Esophagus muscularis mucosa (tissue), 4 donors: ENCODE results near the gene TNNT3.

ENCODE experiments used
- EP300 ChIP-seq: sonication (generic); formaldehyde crosslinking; IDR thresholded peaks from one replicate; pipeline ENCODE4 v1.6.1; 2017; ENCODE audit warnings: antibody characterized with exemption
- POLR2A ChIP-seq: fragments of 450-650 bp; IDR thresholded peaks from one replicate; pipeline ENCODE4 v1.6.1; 2017; ENCODE audit warnings: antibody characterized with exemption, moderate library complexity, mild to moderate bottlenecking, low read depth
- TF ChIP-seq, protein P1 (sequence below), 3 experiments: fragments of 200-600 bp in 2 of 3; fragments of 450-650 bp in 1 of 3; sonication (generic) in 2 of 3; IDR thresholded peaks; one replicate each; pipeline ENCODE4 v1.5.1; 2017 to 2019; ENCODE audit warnings: antibody characterized with exemption in 3 of 3, mild to moderate bottlenecking in 2 of 3, moderate library complexity in 1 of 3

DNA sequence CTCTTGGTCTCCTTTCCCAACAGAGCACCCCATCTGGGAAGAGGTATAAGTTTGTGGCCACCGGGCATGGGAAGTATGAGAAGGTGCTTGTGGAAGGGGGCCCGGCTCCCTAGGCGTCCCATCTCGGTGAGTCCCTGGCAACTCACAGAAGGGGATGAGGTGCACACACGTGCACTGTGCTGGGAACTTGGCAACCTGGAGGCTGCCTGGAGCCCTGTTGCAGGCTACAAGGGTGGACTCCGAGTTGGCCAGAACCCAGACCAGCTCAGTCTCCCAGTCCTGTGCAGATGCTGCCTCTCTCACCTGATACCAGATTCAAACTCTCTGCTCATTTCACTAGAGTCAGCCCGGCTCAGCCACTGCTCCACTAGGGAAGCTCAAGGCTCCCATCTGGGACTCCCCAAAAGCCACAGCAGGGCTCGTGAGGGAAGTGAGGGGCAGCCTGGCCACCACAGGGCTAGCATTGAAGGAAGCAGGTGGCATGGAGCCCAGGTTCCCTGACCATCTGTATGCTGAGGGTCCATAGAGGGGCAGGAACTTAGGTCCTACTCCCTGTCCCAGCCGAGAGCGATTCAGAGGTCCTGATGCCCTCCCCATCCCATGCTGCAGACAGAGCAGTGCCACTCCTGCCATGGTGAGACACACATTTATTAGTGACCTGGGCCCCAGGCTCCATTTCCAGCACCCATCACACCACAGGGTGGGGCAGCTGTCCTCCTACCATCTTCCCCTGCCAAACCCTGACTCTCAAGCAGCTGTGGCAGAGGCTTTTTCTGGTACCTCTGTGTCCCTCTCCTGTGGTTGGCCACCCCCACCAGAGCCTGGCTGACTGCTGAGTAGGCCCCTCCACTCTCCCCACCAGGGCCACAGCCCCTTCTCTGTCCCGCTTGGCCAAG lies 31.8 kb upstream of the TNNT3 start:
- TF ChIP-seq, protein P1, sequence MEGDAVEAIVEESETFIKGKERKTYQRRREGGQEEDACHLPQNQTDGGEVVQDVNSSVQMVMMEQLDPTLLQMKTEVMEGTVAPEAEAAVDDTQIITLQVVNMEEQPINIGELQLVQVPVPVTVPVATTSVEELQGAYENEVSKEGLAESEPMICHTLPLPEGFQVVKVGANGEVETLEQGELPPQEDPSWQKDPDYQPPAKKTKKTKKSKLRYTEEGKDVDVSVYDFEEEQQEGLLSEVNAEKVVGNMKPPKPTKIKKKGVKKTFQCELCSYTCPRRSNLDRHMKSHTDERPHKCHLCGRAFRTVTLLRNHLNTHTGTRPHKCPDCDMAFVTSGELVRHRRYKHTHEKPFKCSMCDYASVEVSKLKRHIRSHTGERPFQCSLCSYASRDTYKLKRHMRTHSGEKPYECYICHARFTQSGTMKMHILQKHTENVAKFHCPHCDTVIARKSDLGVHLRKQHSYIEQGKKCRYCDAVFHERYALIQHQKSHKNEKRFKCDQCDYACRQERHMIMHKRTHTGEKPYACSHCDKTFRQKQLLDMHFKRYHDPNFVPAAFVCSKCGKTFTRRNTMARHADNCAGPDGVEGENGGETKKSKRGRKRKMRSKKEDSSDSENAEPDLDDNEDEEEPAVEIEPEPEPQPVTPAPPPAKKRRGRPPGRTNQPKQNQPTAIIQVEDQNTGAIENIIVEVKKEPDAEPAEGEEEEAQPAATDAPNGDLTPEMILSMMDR (IDR thresholded peaks at IDR 0.05), result no peak
- no peak for TF ChIP-seq POLR2A
- no peak for TF ChIP-seq EP300
